H1 (cell line): ENCODE results near the gene INTS1. TPM values are rescaled to one million over a fixed set of nuclear protein-coding genes. Genes with fewer than 3 reads are reported as not detected.

ENCODE experiments used
- CHD7 ChIP-seq: fragments of 300-600 bp; sonication (generic); IDR thresholded peaks from 2 replicates; pipeline ENCODE4 v1.7.1; 2012; ENCODE audit warnings: low read length, moderate library complexity, mild to moderate bottlenecking, inconsistent platforms; ENCODE audit not compliant: insufficient replicate concordance
- EP300 ChIP-seq, 2 experiments: IDR thresholded peaks; 1 replicate in 1 of 2; 2 replicates in 1 of 2; pipeline ENCODE4 v1.6.1; 2011 to 2012; ENCODE audit warnings: low read depth in 2 of 2, low read length in 2 of 2, mild to moderate bottlenecking in 2 of 2, borderline replicate concordance in 1 of 2, inconsistent platforms in 1 of 2, moderate library complexity in 1 of 2
- polyA plus RNA-seq, 7 experiments: library from polyadenylated mRNA; depleted of rRNA in 3 of 7; stranded (reverse) in 5 of 7; unstranded in 2 of 7; fragments of >200 nt in 5 of 7; fragments of 200-250 nt in 2 of 7; gene quantifications; 1 replicate in 5 of 7; 2 replicates in 1 of 7; 4 replicates in 1 of 7; pipeline versions ENCODE4 v1.2.1 to v1.2.3, GENCODE V29; 2011 to 2013; ENCODE audit warnings: missing spikeins in 2 of 7, mixed read lengths in 2 of 7
- total RNA-seq: library from RNA; stranded (reverse); fragmentation: NEBNext Ultra II Directional; extraction: Animal tissue kit (Norgen Biotek cat#: 25700); gene quantifications from 2 replicates; pipeline ENCODE4 v1.2.1, GENCODE V29; 2021
- TF ChIP-seq, protein P1 (sequence below), 3 experiments: IDR thresholded peaks; 1 replicate in 2 of 3; 2 replicates in 1 of 3; pipeline versions ENCODE4 v1.5.1 to v1.6.1; 2011; ENCODE audit warnings: low read length in 3 of 3, mild to moderate bottlenecking in 3 of 3, inconsistent platforms in 2 of 3, low read depth in 1 of 3, moderate library complexity in 1 of 3; ENCODE audit not compliant: insufficient read depth in 1 of 3; ENCODE audit errors: control extremely low read depth in 1 of 3

Gene INTS1
- total and polyA plus RNA-seq, 2 of the 8 experiments (the other 6 are each of a cell fraction or from before 2014, with no cell fraction given), result 76.9 to 104 TPM

GRCh38 chr7:1480670-1481069 is 23.5 kb downstream of the INTS1 start (continued):
- TF ChIP-seq CHD7 (no peak), EP300 (IDR thresholded peaks at IDR 0.05; ENCODE audit: borderline replicate concordance in 1 of 2, low read depth in 2 of 2, low read length in 2 of 2) (no peak)
- TF ChIP-seq, protein P1, sequence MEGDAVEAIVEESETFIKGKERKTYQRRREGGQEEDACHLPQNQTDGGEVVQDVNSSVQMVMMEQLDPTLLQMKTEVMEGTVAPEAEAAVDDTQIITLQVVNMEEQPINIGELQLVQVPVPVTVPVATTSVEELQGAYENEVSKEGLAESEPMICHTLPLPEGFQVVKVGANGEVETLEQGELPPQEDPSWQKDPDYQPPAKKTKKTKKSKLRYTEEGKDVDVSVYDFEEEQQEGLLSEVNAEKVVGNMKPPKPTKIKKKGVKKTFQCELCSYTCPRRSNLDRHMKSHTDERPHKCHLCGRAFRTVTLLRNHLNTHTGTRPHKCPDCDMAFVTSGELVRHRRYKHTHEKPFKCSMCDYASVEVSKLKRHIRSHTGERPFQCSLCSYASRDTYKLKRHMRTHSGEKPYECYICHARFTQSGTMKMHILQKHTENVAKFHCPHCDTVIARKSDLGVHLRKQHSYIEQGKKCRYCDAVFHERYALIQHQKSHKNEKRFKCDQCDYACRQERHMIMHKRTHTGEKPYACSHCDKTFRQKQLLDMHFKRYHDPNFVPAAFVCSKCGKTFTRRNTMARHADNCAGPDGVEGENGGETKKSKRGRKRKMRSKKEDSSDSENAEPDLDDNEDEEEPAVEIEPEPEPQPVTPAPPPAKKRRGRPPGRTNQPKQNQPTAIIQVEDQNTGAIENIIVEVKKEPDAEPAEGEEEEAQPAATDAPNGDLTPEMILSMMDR (IDR thresholded peaks at IDR 0.05; ENCODE audit: control extremely low read depth in 1 of 3, insufficient read depth in 1 of 3, low read depth in 1 of 3, low read length in 3 of 3), result no peak
- TF ChIP-seq, all 59 proteins: peak for 0
